NCI-H1105 treated with DMSO at 0.1 percent for 48 hours (cell line): ENCODE data around the gene RGPD6.
"Not testable (repeated sequence)": the region's sequence is repeated elsewhere in the genome, so short reads cannot be mapped to it uniquely, and the experiment has no call there.

Source experiments
- DNase-seq: peaks from one replicate; lab custom pipeline; 2025; lab: John Stamatoyannopoulos, UW

RGPD6 gene

DNA sequence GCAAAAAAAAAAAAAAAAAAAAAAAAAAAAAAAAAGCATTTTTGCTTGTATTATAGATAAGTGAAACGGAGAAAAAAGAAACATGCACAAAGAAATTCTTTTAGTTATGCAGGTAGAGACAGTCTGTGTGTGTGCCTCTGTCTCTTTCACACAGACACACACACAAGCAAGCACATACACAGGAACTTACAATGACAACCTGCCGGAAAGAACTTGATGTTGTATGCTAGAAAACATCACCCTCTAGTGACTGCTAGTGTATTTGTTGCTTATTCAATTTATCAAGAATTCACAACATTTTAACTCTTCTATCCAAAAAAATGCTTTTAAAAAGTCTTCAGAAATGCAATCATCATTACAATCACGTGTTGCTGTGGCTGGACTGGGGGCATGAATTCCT lies 95.8 kb downstream of the RGPD6 start:
- DNase-seq, result not testable (repeated sequence)

GRCh38 chr2:110480084-110480483 lies 96.9 kb downstream of the RGPD6 start:
- not testable (repeated sequence) for DNase-seq

- DNase-seq, result not testable (repeated sequence)
These were observed 99.7 kb downstream of the RGPD6 start for GRCh38 chr2:110477370-110477769.

GRCh38 chr2:110476952-110477351 lies 100.1 kb downstream of the RGPD6 start:
- not testable (repeated sequence) for DNase-seq

DNA sequence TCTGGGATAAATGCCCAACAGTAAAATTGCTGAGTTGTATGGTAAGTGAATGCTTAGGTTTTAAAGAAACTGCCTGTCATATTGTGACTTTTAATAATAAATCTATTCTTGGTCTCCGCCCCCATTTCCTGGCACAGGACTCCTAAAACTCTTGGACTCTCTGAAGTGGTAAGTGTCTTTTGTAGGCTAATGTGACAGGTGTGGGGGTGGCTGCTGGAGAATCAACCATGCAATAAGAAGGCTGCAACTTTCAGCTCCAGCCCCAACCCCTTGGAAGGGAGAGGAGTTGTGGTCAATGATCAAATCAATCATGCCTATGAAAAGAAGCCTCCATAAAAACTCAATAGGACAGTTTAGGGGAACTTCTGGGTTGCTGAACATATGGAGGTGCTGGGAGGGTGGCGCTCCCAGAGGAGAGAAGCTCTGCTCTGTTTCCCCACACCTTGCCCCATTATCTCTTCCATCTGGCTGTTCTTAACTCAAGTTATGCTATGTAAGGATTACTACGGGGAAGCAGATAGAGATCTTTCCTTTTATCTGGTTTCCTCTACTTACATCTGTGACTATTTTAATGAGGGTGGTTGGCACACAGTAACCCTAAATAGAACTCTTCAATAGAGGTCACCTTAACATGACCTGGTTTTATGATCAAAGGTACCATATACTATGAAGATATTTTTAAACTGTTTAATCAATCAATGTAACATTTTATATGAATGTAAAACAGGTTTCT lies 101.2 kb downstream of the RGPD6 start:
- not testable (repeated sequence) for DNase-seq

GRCh38 chr2:110474898-110475297 lies 102.1 kb downstream of the RGPD6 start:
- not testable (repeated sequence) for DNase-seq

DNA sequence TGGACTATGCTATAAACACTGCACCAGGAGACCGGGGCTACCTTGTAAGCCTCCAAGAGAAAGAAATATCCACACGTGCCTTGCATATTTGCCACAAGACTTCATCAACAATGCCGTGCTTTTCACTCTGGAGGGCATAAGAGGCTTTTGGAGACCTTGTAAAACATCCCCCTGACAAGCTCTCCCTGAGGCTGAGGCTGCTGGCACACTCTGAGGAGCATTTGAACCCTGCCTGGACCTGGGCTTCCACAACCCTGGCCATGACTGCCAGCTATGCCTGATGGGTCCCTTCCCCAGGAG lies 104.0 kb downstream of the RGPD6 start:
- DNase-seq, result not testable (repeated sequence)

GRCh38 chr2:110472171-110473058 lies 104.6 kb downstream of the RGPD6 start, which contains the start of gene LIMS4:
Gene LIMS4 (minus strand): TSS chr2:110472816. CDS start chr2:110472778, 38 bp downstream.
- DNase-seq, result not testable (repeated sequence)

GRCh38 chr2:110468921-110469320 lies 108.1 kb downstream of the RGPD6 start:
- DNase-seq, result not testable (repeated sequence)

GRCh38 chr2:110465312-110465711 lies 111.7 kb downstream of the RGPD6 start:
- not testable (repeated sequence) for DNase-seq
